Transverse colon (tissue), 3 donors: Measurements from ENCODE around the gene EGF.

Experiments used
- POLR2A ChIP-seq: fragments of 450-650 bp; IDR thresholded peaks from one replicate; pipeline ENCODE4 v1.6.1; 2016; ENCODE audit warnings: antibody characterized with exemption, mild to moderate bottlenecking, moderate library complexity
- TF ChIP-seq, protein P1 (sequence below), 5 experiments: fragments of 200-600 bp in 3 of 5; fragments of 450-650 bp in 2 of 5; sonication (generic) in 3 of 5; IDR thresholded peaks; 1 replicate in 2 of 5; 2 replicates in 3 of 5; pipeline ENCODE4 v1.5.1; 2016 to 2017; ENCODE audit warnings: antibody characterized with exemption in 5 of 5, inconsistent platforms in 3 of 5, mild to moderate bottlenecking in 2 of 5, moderate library complexity in 1 of 5

DNA sequence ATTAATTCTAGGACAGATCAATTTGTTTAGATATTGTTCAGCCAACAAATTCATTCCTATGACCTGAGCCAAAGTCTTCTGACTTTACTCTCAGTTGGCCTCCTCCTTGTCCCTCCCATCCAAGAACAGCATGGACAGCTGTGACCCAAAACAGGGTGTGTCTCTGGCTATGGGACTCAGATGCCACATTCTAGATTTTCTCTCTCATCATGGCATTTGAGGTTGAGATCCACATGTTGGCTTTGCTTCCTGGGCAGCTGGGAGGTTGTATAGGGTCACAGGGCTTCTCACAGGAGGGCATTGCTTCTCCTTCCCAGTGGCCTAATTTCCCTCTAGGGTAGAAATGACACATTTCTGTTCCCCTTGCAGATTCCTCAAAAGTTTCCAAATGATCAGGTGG lies 22.6 kb upstream of the EGF start:
- TF ChIP-seq, protein P1, sequence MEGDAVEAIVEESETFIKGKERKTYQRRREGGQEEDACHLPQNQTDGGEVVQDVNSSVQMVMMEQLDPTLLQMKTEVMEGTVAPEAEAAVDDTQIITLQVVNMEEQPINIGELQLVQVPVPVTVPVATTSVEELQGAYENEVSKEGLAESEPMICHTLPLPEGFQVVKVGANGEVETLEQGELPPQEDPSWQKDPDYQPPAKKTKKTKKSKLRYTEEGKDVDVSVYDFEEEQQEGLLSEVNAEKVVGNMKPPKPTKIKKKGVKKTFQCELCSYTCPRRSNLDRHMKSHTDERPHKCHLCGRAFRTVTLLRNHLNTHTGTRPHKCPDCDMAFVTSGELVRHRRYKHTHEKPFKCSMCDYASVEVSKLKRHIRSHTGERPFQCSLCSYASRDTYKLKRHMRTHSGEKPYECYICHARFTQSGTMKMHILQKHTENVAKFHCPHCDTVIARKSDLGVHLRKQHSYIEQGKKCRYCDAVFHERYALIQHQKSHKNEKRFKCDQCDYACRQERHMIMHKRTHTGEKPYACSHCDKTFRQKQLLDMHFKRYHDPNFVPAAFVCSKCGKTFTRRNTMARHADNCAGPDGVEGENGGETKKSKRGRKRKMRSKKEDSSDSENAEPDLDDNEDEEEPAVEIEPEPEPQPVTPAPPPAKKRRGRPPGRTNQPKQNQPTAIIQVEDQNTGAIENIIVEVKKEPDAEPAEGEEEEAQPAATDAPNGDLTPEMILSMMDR (IDR thresholded peaks at IDR 0.05), result no peak
- no peak for TF ChIP-seq POLR2A
